SK-N-SH treated with all-trans-retinoic acid at 6 μM for 48 hours (cell line): Measurements from ENCODE around the gene KIF20A.

Source experiments
- ATAC-seq: fragments of 200-7000 bp; cut with Tn5 transposase; 3 replicates; pipeline ENCODE4 v1.9.1; 2020; ENCODE audit warnings: mild to moderate bottlenecking, moderate library complexity
- ARNTL ChIP-seq: fragments of 450-650 bp; formaldehyde crosslinking; IDR thresholded peaks from 2 replicates; pipeline ENCODE4 v1.5.0; 2020; ENCODE audit warnings: low read depth, mild to moderate bottlenecking, moderate library complexity, borderline replicate concordance
- BACH2 ChIP-seq: fragments of 250-450 bp; sonication (Bioruptor Pico); IDR thresholded peaks from 2 replicates; pipeline ENCODE4 v1.9.0; 2021; ENCODE audit warnings: mild to moderate bottlenecking, borderline replicate concordance
- CREB5 ChIP-seq: fragments of 250-450 bp; sonication (Bioruptor Pico); IDR thresholded peaks from 2 replicates; pipeline ENCODE4 v1.5.1; 2020; ENCODE audit warnings: low read depth, mild to moderate bottlenecking, moderate library complexity
- CSDC2 ChIP-seq: fragments of 250-450 bp; sonication (Bioruptor Pico); IDR thresholded peaks from 2 replicates; pipeline ENCODE4 v1.5.0; 2020; ENCODE audit warnings: mild to moderate bottlenecking, moderate library complexity
- ESRRG ChIP-seq: fragments of 250-450 bp; sonication (Bioruptor Pico); IDR thresholded peaks from 2 replicates; pipeline ENCODE4 v1.6.1; 2021; ENCODE audit warnings: mild to moderate bottlenecking
- ISL1 ChIP-seq: fragments of 250-450 bp; sonication (Bioruptor Pico); IDR thresholded peaks from 2 replicates; pipeline ENCODE4 v2.1.2; 2022; ENCODE audit warnings: mild to moderate bottlenecking, moderate library complexity
- RARB ChIP-seq: fragments of 250-450 bp; sonication (Bioruptor Pico); IDR thresholded peaks from 2 replicates; pipeline ENCODE4 v1.8.0; 2021; ENCODE audit warnings: mild to moderate bottlenecking, moderate library complexity
- TCF4 ChIP-seq: fragments of 250-450 bp; sonication (Bioruptor Pico); IDR thresholded peaks from 2 replicates; pipeline ENCODE4 v1.8.0; 2021; ENCODE audit warnings: mild to moderate bottlenecking, moderate library complexity, borderline replicate concordance
- TOX ChIP-seq: fragments of 250-450 bp; sonication (Bioruptor Pico); IDR thresholded peaks from 2 replicates; pipeline ENCODE4 v1.8.0; 2021; ENCODE audit warnings: mild to moderate bottlenecking, moderate library complexity, borderline replicate concordance
- ZC3H10 ChIP-seq: fragments of 250-450 bp; sonication (Bioruptor Pico); IDR thresholded peaks from 2 replicates; pipeline ENCODE4 v1.5.1; 2021; ENCODE audit warnings: mild to moderate bottlenecking, moderate library complexity
- ZFP3 ChIP-seq: fragments of 250-450 bp; sonication (Bioruptor Pico); IDR thresholded peaks from 2 replicates; pipeline ENCODE4 v1.5.0; 2020; ENCODE audit warnings: mild to moderate bottlenecking, moderate library complexity
- ZFP30 ChIP-seq: fragments of 450-650 bp; formaldehyde crosslinking; IDR thresholded peaks from 2 replicates; pipeline ENCODE4 v1.5.0; 2022; ENCODE audit warnings: mild to moderate bottlenecking, moderate library complexity
- ZNF565 ChIP-seq: fragments of 450-650 bp; formaldehyde crosslinking; conservative IDR thresholded peaks from 2 replicates; pipeline ENCODE4 v1.5.0; 2020; ENCODE audit warnings: low read depth, mild to moderate bottlenecking, moderate library complexity
- ZNF70 ChIP-seq: fragments of 450-650 bp; formaldehyde crosslinking; IDR thresholded peaks from 2 replicates; pipeline ENCODE4 v1.5.0; 2020; ENCODE audit warnings: mild to moderate bottlenecking, moderate library complexity
- ZNF8 ChIP-seq: fragments of 450-650 bp; formaldehyde crosslinking; IDR thresholded peaks from 2 replicates; pipeline ENCODE4 v1.5.0; 2020; ENCODE audit warnings: mild to moderate bottlenecking, moderate library complexity
- TF ChIP-seq, protein P1 (sequence below): fragments of 250-450 bp; sonication (Bioruptor Pico); IDR thresholded peaks from 2 replicates; pipeline ENCODE4 v1.5.0; 2020; ENCODE audit warnings: mild to moderate bottlenecking, moderate library complexity

KIF20A gene

GRCh38 chr5:138234651-138235050 is 55.7 kb downstream of the KIF20A start:
- ATAC-seq: no peak
- TF ChIP-seq ZNF70 (CRISPR knock-in tag): no peak
- TF ChIP-seq ZFP30: no peak
- TF ChIP-seq CREB5: no peak
- no peak for TF ChIP-seq ESRRG (CRISPR knock-in tag)
- TF ChIP-seq BACH2: no peak
- no peak for TF ChIP-seq TOX (CRISPR knock-in tag)
- TF ChIP-seq ZC3H10 (CRISPR knock-in tag): no peak
- TF ChIP-seq ISL1: no peak
- no peak for TF ChIP-seq ZNF565 (CRISPR knock-in tag)
- no peak for TF ChIP-seq CSDC2 (CRISPR knock-in tag)
- no peak for TF ChIP-seq RARB (CRISPR knock-in tag)
- TF ChIP-seq, protein P1, sequence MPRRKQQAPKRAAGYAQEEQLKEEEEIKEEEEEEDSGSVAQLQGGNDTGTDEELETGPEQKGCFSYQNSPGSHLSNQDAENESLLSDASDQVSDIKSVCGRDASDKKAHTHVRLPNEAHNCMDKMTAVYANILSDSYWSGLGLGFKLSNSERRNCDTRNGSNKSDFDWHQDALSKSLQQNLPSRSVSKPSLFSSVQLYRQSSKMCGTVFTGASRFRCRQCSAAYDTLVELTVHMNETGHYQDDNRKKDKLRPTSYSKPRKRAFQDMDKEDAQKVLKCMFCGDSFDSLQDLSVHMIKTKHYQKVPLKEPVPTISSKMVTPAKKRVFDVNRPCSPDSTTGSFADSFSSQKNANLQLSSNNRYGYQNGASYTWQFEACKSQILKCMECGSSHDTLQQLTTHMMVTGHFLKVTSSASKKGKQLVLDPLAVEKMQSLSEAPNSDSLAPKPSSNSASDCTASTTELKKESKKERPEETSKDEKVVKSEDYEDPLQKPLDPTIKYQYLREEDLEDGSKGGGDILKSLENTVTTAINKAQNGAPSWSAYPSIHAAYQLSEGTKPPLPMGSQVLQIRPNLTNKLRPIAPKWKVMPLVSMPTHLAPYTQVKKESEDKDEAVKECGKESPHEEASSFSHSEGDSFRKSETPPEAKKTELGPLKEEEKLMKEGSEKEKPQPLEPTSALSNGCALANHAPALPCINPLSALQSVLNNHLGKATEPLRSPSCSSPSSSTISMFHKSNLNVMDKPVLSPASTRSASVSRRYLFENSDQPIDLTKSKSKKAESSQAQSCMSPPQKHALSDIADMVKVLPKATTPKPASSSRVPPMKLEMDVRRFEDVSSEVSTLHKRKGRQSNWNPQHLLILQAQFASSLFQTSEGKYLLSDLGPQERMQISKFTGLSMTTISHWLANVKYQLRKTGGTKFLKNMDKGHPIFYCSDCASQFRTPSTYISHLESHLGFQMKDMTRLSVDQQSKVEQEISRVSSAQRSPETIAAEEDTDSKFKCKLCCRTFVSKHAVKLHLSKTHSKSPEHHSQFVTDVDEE (CRISPR knock-in tag): no peak
- TF ChIP-seq TCF4 (CRISPR knock-in tag): no peak
- TF ChIP-seq ZFP3 (CRISPR knock-in tag): no peak
- TF ChIP-seq ARNTL (CRISPR knock-in tag): no peak
- TF ChIP-seq ZNF8 (CRISPR knock-in tag): no peak
